H9 (cell line): ENCODE data around the gene FAM98C. TPM values are rescaled to one million over a fixed set of nuclear protein-coding genes. Genes with fewer than 3 reads are reported as not detected.

Experiments used
- DNase-seq: peaks from one replicate; pipeline ENCODE4 v3.0.0-alpha.2; 2017
- H2AFZ ChIP-seq: one replicate; pipeline ENCODE4 v1.6.1; 2013; ENCODE audit warnings: mild to moderate bottlenecking, low read length, control low read depth, moderate library complexity
- H2AK5ac ChIP-seq: 2 replicates; pipeline ENCODE4 v1.6.1; 2013; ENCODE audit warnings: low read length, control low read depth, mixed read lengths; ENCODE audit not compliant: insufficient read length
- H2BK120ac ChIP-seq: one replicate; pipeline ENCODE4 v1.6.1; 2013; ENCODE audit warnings: low read depth, mild to moderate bottlenecking, low read length, control low read depth, inconsistent platforms; ENCODE audit not compliant: poor library complexity, severe bottlenecking
- H2BK12ac ChIP-seq: 2 replicates; pipeline ENCODE4 v1.6.1; 2013; ENCODE audit warnings: low read length, control low read depth, mixed read lengths, low read depth; ENCODE audit not compliant: insufficient read length
- H2BK15ac ChIP-seq: 2 replicates; pipeline ENCODE4 v1.6.1; 2013; ENCODE audit warnings: low read depth, low read length, control low read depth
- H2BK20ac ChIP-seq: one replicate; pipeline ENCODE4 v1.6.1; 2013; ENCODE audit warnings: low read depth, mild to moderate bottlenecking, low read length, control low read depth, inconsistent platforms; ENCODE audit not compliant: poor library complexity, severe bottlenecking
- H2BK5ac ChIP-seq: 2 replicates; pipeline ENCODE4 v1.6.1; 2013; ENCODE audit warnings: low read length, control low read depth, mixed read lengths; ENCODE audit not compliant: insufficient read length
- H3K14ac ChIP-seq: 2 replicates; pipeline ENCODE4 v1.6.1; 2013; ENCODE audit warnings: low read length, control low read depth; ENCODE audit not compliant: insufficient read depth
- H3K18ac ChIP-seq: 2 replicates; pipeline ENCODE4 v1.6.1; 2013; ENCODE audit warnings: low read depth, mild to moderate bottlenecking, mixed read lengths, low read length, control low read depth; ENCODE audit not compliant: insufficient read length
- H3K23ac ChIP-seq: 2 replicates; pipeline ENCODE4 v1.6.1; 2013; ENCODE audit warnings: low read length, control low read depth, mixed read lengths, low read depth; ENCODE audit not compliant: insufficient read length
- H3K23me2 ChIP-seq: 2 replicates; pipeline ENCODE4 v1.6.1; 2013; ENCODE audit warnings: low read depth, mild to moderate bottlenecking, mixed read lengths, low read length, control low read depth; ENCODE audit not compliant: insufficient read length, poor library complexity, severe bottlenecking
- H3K27ac ChIP-seq: 2 replicates; pipeline ENCODE4 v1.5.1; 2013; ENCODE audit warnings: low read length, control low read depth, mixed read lengths, low read depth; ENCODE audit not compliant: insufficient read length
- H3K27me3 ChIP-seq: 2 replicates; pipeline ENCODE4 v1.6.1; 2013; ENCODE audit warnings: low read length, control low read depth, inconsistent platforms; ENCODE audit not compliant: insufficient read depth
- H3K4ac ChIP-seq: 2 replicates; pipeline ENCODE4 v1.6.1; 2013; ENCODE audit warnings: low read depth, mild to moderate bottlenecking, control low read depth, inconsistent platforms, low read length, moderate library complexity
- H3K4me1 ChIP-seq: 2 replicates; pipeline ENCODE4 v1.6.1; 2013; ENCODE audit warnings: low read length, control low read depth, inconsistent platforms; ENCODE audit not compliant: insufficient read depth
- H3K4me2 ChIP-seq: 2 replicates; pipeline ENCODE4 v1.6.1; 2013; ENCODE audit warnings: low read length, control low read depth, mixed read lengths; ENCODE audit not compliant: insufficient read length, insufficient read depth
- H3K56ac ChIP-seq: 2 replicates; pipeline ENCODE4 v1.6.1; 2013; ENCODE audit warnings: low read depth, mild to moderate bottlenecking, mixed read lengths, low read length, control low read depth; ENCODE audit not compliant: insufficient read length
- H3K79me1 ChIP-seq: 2 replicates; pipeline ENCODE4 v1.6.1; 2013; ENCODE audit warnings: low read depth, mild to moderate bottlenecking, moderate library complexity, low read length, control low read depth, inconsistent platforms; ENCODE audit not compliant: insufficient read depth, poor library complexity, severe bottlenecking
- H3K79me2 ChIP-seq: 2 replicates; pipeline ENCODE4 v1.6.1; 2013; ENCODE audit warnings: low read length, control low read depth, inconsistent platforms; ENCODE audit not compliant: insufficient read depth
- H3K9ac ChIP-seq: 2 replicates; pipeline ENCODE4 v1.6.1; 2013; ENCODE audit warnings: low read length, control low read depth, mixed read lengths; ENCODE audit not compliant: insufficient read length; ENCODE audit errors: extremely low read depth
- H3K9me3 ChIP-seq: one replicate; pipeline ENCODE4 v1.6.1; 2013; ENCODE audit warnings: low read depth, low read length, inconsistent platforms; ENCODE audit not compliant: control insufficient read depth
- H3T11ph ChIP-seq: one replicate; pipeline ENCODE4 v1.6.1; 2013; ENCODE audit warnings: mild to moderate bottlenecking, low read length, control low read depth, inconsistent platforms
- H4K20me1 ChIP-seq: one replicate; pipeline ENCODE4 v1.6.1; 2013; ENCODE audit not compliant: control insufficient read depth, insufficient read length, insufficient read depth
- H4K5ac ChIP-seq: 2 replicates; pipeline ENCODE4 v1.6.1; 2013; ENCODE audit warnings: low read depth, mild to moderate bottlenecking, mixed read lengths, low read length, control low read depth; ENCODE audit not compliant: insufficient read length
- H4K8ac ChIP-seq: replicated peaks from 2 replicates; pipeline ENCODE4 v1.6.1; 2013; ENCODE audit warnings: low read length, control low read depth, mixed read lengths, low read depth; ENCODE audit not compliant: insufficient read length
- H4K91ac ChIP-seq: 2 replicates; pipeline ENCODE4 v1.6.1; 2013; ENCODE audit warnings: low read depth, mild to moderate bottlenecking, moderate library complexity, mixed read lengths, low read length, control low read depth; ENCODE audit not compliant: insufficient read length
- H3K27ac Mint-ChIP-seq, 3 experiments: 2 replicates in 2 of 3; 3 replicates in 1 of 3; pipeline ENCODE4 v1.8.0; 2020 to 2021; ENCODE audit warnings: mixed read lengths in 3 of 3, mild to moderate bottlenecking in 1 of 3, moderate library complexity in 1 of 3
- H3K27me3 Mint-ChIP-seq: 2 replicates; pipeline ENCODE4 v1.8.0; 2021; ENCODE audit warnings: low read depth, mild to moderate bottlenecking, moderate library complexity, mixed read lengths
- H3K36me3 Mint-ChIP-seq, 3 experiments: 2 replicates in 2 of 3; 3 replicates in 1 of 3; pipeline ENCODE4 v1.8.0; 2020 to 2021; ENCODE audit warnings: low read depth in 3 of 3, mixed read lengths in 3 of 3; ENCODE audit not compliant: insufficient read depth in 1 of 3
- H3K4me1 Mint-ChIP-seq, 2 experiments: 2 replicates each; pipeline ENCODE4 v1.8.0; 2020; ENCODE audit warnings: mixed read lengths in 2 of 2
- H3K4me3 Mint-ChIP-seq, 2 experiments: 2 replicates in 1 of 2; 3 replicates in 1 of 2; pipeline ENCODE4 v1.8.0; 2020 to 2021; ENCODE audit warnings: mild to moderate bottlenecking in 2 of 2, mixed read lengths in 2 of 2, moderate library complexity in 1 of 2
- H3K9me3 Mint-ChIP-seq, 2 experiments: 2 replicates in 1 of 2; 3 replicates in 1 of 2; pipeline ENCODE4 v1.8.0; 2020; ENCODE audit warnings: mild to moderate bottlenecking in 2 of 2, mixed read lengths in 2 of 2, moderate library complexity in 1 of 2
- WGBS: extraction: QIAGEN DNeasy Blood & Tissue Kit; methylation state at CpG from one replicate; pipeline ENCODE4 v1.1.7; 2013; ENCODE audit warnings: missing lambda C conversion rate, low lambda C conversion rate, mixed read lengths; ENCODE audit not compliant: insufficient read length; ENCODE audit errors: extremely low coverage; 5-methylcytosine and 5-hydroxymethylcytosine counted together
- total RNA-seq: library from RNA; stranded (reverse); gene quantifications from 2 replicates; pipeline ENCODE4 v1.2.1, GENCODE V29; 2021
- TF ChIP-seq, protein P1 (sequence below): fragments of 200-600 bp; sonication (generic); conservative IDR thresholded peaks from 3 replicates; pipeline ENCODE4 v1.8.0; 2021; ENCODE audit warnings: antibody characterized with exemption, mild to moderate bottlenecking

Gene FAM98C
- total RNA-seq, 1 experiment from 2014 or later: 16.4 TPM

DNA sequence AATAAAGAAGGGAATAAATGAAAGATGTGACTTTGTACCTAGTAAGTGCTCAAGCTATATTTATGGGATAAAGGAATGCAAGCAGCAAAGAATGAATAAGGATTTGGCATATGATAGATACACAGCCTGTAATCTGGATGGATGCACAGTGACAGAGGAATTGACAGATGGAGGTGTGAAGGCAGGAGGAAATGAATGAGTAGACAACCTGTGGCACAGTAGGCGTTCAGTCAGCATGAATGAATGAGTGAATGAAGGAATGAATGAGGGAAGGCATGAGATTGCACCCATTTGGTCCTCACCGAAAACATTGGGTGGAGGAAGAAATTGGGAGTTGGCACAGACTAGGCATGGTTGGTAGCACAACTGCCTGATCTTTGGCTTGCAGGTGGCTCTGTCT lies 33.3 kb upstream of the FAM98C start:
- Histone ChIP-seq H2BK5ac (no peak overlapping the region), H3K27me3 (no peaks in the 10 kb centered on the region)

More for the DNA sequence above, 33.3 kb upstream of the FAM98C start:
- Histone ChIP-seq H3K79me1 (no peaks in the 10 kb centered on the region), H3K23ac (no peak overlapping the region), H3K18ac (no peak overlapping the region), H3K9me3 (no peaks in the 10 kb centered on the region), H4K5ac (no peak overlapping the region), H2AFZ (no peak overlapping the region), H2BK12ac (no peak overlapping the region), H3K23me2 (peaks cover 5% of the 10 kb centered on the region), H3K27ac (no peak overlapping the region), H3K4me2 (no peak overlapping the region), H3K9ac (no peak overlapping the region), H2AK5ac (no peak overlapping the region), H3K79me2 (no peaks in the 10 kb centered on the region), H2BK20ac (no peak overlapping the region), H3T11ph (no peak overlapping the region), H3K4me1 (no peaks in the 10 kb centered on the region), H3K14ac (no peak overlapping the region), H4K20me1 (no peaks in the 10 kb centered on the region), H2BK120ac (no peak overlapping the region), H4K8ac (no peak overlapping the region), H2BK15ac (no peak overlapping the region), H3K4ac (no peak overlapping the region), H4K91ac (no peak overlapping the region), H3K56ac (no peak overlapping the region)
- H3K27ac Mint-ChIP-seq: no peak overlapping the region
- H3K4me3 Mint-ChIP-seq: no peak overlapping the region
- H3K36me3 Mint-ChIP-seq: peaks cover 0 to 3% (median 0%) of the 10 kb centered on the region in 3 experiments; a peak in 2 of 7 replicates
- H3K9me3 Mint-ChIP-seq: peaks cover 3 to 7% of the 10 kb centered on the region in 2 experiments; a peak in 2 of 5 replicates
- peaks cover 5 to 6% of the 10 kb centered on the region in 2 experiments; a peak in 2 of 4 replicates for H3K4me1 Mint-ChIP-seq
- TF ChIP-seq, protein P1, sequence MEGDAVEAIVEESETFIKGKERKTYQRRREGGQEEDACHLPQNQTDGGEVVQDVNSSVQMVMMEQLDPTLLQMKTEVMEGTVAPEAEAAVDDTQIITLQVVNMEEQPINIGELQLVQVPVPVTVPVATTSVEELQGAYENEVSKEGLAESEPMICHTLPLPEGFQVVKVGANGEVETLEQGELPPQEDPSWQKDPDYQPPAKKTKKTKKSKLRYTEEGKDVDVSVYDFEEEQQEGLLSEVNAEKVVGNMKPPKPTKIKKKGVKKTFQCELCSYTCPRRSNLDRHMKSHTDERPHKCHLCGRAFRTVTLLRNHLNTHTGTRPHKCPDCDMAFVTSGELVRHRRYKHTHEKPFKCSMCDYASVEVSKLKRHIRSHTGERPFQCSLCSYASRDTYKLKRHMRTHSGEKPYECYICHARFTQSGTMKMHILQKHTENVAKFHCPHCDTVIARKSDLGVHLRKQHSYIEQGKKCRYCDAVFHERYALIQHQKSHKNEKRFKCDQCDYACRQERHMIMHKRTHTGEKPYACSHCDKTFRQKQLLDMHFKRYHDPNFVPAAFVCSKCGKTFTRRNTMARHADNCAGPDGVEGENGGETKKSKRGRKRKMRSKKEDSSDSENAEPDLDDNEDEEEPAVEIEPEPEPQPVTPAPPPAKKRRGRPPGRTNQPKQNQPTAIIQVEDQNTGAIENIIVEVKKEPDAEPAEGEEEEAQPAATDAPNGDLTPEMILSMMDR: no peak
- WGBS: no CpG with 5 or more reads among the region's 2 CpGs
- peaks cover 54% of the 10 kb centered on the region for H3K27me3 Mint-ChIP-seq
- no peak for DNase-seq
